RCC 7860 (cell line): Measurements from ENCODE around the gene MAGEA6.
"Not testable (repeated sequence)": the region's sequence is repeated elsewhere in the genome, so short reads cannot be mapped to it uniquely, and the experiment has no call there.

ENCODE experiments used
- DNase-seq: peaks from one replicate; pipeline ENCODE4 v3.0.0-alpha.2; 2015; ENCODE audit warnings: low spot score
- FAIRE-seq: peaks from 2 replicates; lab custom pipeline; 2012; peaks lifted over from hg19 to GRCh38; lab: Jason Lieb, UNC

The MAGEA6 gene, protein sequence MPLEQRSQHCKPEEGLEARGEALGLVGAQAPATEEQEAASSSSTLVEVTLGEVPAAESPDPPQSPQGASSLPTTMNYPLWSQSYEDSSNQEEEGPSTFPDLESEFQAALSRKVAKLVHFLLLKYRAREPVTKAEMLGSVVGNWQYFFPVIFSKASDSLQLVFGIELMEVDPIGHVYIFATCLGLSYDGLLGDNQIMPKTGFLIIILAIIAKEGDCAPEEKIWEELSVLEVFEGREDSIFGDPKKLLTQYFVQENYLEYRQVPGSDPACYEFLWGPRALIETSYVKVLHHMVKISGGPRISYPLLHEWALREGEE

DNA sequence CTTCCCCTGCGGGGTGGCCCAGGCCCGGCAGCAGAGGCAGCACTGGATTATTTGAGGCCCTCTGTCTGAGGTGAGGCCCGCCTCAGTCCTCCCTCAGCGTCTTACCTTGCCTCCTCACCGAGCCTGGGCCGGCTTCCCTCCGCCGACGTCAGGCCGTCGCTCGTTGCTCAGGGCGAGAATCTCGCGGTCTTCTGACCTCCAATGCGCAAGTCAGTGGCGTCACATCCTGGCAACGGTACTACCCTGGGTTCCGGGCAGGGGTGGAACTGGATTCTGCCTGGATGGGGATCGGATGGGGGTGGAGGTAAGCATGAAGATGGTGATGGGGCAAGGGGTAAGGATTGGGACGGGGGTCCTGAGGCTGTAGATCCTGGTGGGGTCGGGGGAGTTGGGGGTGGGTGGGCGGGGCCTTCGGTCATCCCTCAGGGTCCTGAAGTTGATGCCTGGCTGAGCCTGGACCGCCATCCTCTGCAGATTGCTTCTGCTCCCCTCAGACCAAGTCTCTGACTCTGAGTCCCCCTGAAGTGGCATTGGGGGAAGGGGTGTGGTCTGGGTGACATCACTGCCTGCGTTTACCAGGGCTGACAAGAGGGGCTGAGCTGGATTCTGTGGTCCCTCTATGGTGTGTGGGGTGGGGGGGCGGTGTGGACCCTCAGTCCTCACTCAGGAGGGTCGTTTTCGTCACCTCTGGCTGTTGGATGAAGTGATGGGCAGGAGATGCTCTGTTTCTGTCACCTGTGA, at the start of gene MAGEA6:
TSS of gene MAGEA6 (minus strand) at position 141 of the 741 bp plus-strand sequence. CDS start 2,039 bp downstream, outside the sequence.
- FAIRE-seq, DNase-seq: not testable (repeated sequence)

DNA sequence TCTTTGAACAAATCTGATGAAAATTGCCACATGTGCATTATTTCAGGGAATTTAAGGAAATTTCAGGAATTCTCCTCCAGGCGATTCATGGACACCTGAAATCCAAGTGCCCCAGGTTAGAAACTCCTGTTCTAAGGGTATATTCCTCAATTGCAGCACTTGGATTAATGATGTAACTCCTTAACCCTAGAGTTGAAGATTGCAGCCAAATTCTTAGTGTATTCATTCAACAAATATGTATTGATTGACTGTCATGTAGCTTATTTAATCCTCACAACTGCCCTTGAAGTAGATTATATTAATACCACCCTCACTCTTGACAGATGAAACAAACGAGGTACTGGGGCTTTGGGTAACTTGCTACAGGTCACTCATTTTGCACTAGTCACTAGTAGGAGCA, 49.8 kb upstream of the MAGEA6 start:
- DNase-seq = no peak
- FAIRE-seq = no peak

DNA sequence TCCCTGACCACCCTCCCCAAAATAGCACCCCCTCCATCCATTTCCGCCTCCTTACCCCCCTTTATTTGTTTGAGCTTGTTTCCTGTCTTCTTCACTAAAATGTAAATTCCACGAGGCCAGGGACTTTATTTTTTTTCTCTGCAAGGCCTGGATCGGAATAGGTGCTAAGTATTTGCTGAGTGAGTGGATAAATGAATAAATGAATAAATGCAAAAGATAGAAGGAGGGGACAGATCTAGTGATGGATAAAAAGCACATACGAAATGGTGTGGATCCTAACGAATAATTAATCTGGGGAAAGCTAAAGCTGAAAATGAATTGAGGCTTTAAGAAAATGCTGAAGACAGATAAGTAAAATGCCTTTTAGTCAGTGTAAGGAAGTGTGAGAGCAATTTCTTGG, 48.9 kb upstream of the MAGEA6 start:
- no peak for FAIRE-seq
- no peak for DNase-seq

DNA sequence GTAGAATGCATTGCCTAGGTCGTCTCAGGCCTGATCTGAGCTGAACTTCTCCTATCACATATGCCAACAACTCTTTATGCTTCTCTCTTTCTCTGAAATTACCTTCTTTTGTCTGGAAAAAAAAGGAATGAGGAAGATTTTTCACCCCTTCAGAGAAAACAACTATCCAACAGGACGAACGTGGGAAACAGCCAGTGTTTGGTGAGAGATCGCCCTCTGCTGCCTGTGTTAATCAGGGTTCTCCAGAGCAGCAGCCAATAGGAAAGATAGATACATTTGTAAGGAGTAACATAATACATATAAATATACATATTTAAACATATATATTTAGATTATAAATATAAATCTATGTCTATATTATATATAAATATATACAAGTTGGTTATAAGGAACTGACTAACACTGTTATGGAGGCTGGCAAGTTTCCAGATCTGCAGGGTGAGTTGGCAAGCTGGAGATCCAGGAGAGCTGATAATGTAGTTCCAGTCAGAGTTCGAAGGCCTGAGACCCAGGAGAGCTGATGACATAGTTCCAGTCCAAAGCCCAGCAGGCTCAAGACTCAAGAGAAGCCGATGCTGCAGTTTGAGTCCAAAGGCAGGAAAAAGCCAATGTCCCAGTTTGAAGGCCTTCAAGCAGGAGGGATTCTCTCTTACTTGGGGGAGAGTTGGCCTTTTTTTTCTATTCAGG, 47.7 kb upstream of the MAGEA6 start:
- FAIRE-seq = peak; percentile 77
- peak; percentile 29 for DNase-seq

DNA sequence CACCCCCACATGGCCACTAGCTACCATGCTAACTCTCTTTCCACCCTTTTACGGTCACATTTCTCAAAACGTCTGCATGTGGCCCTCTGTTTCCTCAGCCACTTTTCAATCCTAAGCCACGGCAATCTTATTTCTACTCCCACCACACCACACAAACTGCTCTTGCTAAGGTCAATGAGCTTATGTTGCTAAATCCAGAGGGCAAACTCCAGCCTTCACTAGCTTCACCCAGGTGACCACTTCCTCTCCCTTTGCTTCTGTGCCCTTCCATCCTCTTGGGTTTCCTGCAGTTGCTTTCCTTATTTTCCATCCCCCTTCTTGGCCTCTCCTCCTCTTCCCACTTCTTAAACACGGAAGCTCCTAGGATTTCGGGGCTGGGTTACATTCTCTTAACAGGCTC, 44.6 kb upstream of the MAGEA6 start:
- FAIRE-seq = no peak
- DNase-seq = no peak

DNA sequence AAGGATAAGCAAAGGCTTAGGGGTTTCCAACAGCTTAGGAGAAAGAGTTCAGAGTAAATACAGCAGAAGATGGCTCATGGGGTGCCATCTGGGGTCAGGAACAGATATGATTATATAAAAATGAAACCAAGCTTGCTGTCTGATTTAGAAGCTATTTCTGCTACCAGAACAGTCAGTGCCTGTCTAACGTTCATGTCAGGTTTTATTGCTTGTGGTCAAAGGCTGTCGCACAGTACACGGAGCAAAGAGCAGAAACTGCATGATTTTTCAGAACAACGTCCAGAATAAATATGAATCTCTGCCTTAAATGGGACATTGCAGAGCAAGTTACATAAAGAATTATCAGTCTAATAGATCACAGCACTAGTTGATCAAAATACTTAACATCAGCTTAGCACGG, 43.7 kb upstream of the MAGEA6 start:
- FAIRE-seq = no peak
- DNase-seq = no peak

DNA sequence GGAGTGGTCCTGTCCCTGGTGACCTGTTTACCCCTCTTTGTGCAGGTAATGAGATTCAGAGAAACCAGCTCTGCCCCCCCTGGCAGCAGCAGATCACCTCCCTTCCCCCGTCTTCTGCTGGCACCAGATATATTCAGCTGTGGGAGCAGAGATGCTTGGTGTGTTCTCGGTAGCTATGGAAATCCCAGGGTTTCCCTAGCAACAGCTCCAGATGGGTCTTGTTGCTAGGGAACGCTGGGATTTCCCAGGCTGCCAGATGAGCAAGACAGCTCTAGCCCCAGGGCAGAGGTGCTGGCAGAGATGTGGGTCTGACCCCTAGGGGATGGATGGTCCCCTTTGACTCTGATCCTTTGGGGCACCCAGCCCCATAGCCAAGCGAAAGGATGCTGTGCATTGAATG, 40.9 kb upstream of the MAGEA6 start:
- FAIRE-seq (no peak), DNase-seq (no peak)

DNA sequence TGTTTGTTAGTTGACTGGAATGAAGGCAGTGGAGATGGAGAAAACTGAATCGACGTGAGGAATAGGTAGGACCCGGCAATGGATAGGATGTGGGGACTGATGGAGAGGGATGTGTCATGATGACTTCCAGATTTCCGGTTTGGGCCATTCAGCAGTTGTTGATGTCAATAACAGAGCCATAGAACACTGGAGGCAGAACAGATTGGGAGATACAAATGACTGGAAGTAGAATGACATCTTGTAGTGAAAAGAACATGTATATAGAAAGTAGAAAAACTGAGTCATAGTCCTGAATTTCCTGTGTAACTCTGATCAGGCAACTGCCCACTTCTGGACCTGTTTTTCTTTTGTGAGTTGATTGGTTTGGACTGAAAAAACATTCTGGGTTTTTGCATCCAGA, 36.5 kb upstream of the MAGEA6 start:
- DNase-seq (no peak), FAIRE-seq (no peak)

DNA sequence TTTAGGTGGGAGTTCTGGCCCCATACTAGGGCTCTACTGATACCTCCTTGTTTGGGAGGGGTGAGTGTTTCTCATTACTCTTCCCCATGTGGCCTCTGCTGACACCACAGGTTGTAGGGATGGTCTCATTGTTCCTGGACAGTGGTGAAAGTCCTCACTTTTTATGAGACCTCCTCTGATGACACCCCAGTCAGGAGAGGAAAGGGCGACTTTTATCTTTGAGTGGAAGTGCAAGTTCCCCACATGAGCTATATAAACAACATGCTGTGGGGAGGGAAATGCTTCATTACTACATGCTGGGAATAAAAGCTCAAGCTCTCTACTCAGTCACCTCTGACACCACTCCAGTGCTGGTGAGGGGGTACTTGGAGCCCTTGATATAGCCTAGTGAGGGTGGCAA, 29.5 kb upstream of the MAGEA6 start:
- DNase-seq (no peak), FAIRE-seq (no peak)

DNA sequence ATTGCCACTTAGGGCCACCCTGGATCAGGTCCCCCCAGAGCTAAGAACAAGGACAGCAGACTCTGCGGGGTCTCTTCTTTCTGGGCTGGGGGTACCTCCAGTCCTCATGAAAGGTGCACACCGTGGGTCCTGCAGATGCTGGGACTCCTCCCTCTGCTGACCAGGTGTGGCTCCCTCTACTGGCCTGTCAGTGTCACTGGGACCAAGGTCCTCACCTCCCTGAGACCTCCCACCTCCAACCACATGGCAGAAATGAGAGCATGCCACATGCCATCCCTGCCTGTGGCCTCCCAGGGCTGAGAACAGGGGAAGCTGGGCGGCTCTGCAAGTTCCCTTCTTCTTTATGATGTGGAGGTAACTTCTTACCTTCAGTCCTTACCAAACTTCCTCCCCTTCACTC, 17.6 kb upstream of the MAGEA6 start:
- not testable (repeated sequence) for FAIRE-seq

DNA sequence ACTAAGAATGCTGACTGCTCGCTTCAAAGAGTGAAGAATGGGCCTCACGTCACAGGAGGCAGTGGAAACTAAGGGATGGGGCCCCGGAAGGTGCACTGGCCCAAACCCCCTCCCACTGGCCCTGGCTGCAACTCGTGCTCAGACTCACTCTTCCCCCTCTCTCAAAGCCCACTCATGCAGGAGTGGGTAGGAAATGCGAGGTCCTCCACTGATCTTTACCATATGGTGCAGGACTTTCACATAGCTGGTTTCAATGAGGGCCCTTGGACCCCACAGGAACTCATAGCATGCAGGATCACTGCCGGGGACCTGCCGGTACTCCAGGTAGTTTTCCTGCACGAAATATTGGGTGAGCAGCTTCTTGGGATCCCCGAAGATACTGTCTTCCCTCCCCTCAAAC, 2.9 kb downstream of the MAGEA6 start:
- not testable (repeated sequence) for FAIRE-seq, DNase-seq

More for the DNA sequence above, 17.6 kb upstream of the MAGEA6 start:
- not testable (repeated sequence) for DNase-seq

DNA sequence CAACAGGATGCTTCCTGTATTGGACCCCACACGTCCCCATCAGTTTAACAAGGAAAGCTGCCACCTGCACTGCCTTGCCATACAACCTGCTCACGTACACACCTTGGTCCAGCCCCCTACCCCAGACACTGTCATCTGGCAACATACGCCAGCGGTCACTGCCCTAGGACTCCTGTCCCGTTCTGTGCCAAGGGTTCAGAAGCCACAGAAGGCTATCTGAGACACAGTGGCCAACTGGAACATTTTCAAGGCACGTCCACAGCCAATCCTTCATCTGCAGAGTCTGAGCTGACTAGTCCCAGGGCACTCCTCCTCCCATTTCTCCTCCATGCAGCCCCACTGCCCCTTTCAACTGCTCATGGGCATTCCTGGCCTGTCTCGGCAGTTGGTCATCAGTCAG, 7.9 kb downstream of the MAGEA6 start:
- not testable (repeated sequence) for DNase-seq, FAIRE-seq

DNA sequence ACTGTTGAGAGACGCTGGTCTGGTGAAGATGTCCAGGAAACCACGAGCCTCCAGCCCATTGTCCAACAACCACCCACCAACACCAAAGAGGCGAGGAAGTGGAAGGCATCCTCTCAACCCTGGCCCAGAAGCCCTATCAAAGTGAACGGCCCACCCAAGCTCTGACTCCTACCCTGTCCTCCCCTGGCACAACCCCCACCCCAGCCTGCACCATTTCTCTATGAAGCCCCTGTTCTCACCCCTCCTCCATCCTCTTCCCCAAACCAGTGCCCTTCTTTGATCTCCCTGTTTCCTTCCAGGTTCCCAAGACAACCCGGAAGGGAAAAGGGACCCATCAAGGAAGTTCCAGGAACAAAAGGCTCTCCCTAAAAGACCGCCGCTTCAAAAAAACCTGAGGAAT, 9.9 kb downstream of the MAGEA6 start:
- not testable (repeated sequence) for FAIRE-seq, DNase-seq

DNA sequence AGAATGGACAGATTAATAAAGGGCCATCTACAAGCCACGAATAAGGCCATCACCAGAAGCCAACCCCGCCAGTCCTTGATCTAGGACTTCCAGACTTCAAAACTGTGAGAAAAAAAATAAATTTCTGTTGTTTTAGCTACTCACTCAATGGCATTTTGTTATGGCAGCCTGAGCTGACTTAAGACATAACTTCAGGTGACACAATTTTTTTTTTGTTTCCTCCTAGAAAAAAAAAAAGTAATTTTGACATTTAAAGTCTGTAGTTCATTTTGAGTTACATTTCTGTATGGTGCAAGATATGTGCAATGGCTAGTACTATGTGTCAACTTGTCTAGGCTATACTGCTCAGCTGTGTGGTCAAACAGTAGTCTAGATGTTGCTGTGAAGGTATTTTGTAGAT, 10.6 kb downstream of the MAGEA6 start, which contains the start of gene CSAG3:
TSS of gene CSAG3 (plus strand) at position 301 of the 400 bp plus-strand sequence.
- DNase-seq, FAIRE-seq: not testable (repeated sequence)

DNA sequence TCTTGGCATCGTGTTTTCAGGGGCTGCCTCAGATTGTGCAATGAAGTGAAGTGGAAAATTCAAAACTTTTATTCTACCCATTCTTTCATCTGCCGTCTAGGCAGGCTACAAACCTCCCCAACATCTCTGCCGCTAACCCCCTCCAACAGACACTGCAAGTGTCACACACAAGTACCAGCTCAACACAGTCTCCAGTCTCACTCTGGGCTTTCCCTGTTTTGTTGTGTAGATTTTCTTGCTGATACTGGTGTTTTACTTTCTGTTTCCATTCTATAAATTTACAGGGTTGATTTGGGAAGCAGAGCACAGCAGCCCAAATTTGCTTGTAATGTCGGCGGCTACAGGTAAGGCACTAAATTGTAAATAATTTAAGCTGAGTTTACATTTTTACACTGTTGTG, 14.6 kb downstream of the MAGEA6 start:
- FAIRE-seq, DNase-seq: not testable (repeated sequence)

DNA sequence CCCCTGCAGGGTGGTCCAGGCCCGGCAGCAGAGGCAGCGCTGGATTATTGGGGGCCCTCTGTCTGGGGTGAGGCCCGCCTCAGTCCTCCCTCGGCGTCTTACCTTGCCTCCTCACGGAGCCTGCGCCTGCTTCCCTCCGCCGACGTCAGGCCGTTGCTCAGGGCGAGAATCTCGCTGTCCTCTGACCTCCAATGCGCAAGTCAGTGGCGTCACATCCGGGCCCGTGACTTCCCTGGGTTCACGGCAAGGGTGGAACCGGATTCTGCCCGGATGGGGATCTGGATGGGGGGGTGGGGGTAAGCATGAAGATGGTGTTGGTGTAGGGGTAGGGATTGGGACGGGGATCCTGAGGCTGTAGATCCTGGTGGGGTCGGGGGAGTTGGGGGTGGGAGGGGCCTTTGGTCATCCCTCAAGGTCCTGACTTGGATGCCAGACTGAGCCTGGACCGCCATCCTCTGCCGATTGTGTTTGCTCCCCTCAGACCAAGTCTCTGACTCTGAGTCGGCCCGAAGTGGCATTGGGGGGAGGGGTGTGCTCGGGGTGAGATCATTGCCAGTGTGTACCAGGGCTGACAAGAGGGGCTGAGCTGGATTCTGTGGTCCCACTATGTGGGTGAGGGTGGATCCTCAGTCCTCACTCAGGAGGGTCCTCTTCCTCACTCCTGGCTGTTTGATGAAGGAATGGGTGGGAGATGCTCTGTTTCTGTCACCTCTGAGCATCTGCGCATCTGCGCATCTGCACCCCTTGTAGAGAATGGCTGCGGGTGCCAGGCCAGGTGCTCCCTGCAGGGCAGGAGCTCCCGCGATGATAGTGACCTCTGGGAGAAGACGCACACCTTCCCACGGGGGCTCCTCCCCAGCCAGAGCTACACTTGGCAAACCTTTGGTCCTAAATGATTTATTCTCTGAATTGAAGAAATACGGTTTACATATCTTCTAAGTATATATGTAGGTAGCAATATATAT, 15.5 kb downstream of the MAGEA6 start, which contains the start of gene MAGEA2:
TSS of gene MAGEA2 (minus strand) at position 157 of the 965 bp plus-strand sequence. CDS start 2,479 bp downstream, outside the sequence.
- not testable (repeated sequence) for FAIRE-seq, DNase-seq

DNA sequence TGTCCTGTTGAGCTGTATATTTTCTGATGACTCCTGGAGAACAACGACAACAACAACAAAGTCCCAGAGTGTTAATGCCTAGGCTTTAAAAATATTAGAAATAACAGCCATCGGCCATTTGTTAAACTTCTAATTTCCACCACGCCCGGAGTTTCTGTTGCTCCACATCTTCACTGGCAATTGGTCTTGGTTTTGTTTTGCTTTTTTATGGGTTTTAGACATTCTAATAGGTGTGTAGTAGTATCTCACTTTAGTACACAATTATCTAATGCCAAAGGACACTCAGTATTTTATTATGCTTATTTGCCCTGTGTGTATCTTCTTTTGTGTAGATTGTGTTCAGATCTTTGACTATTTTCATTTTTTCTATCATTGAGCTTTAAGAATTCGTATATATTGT, 30.9 kb downstream of the MAGEA6 start:
- no peak for FAIRE-seq
- DNase-seq = no peak

DNA sequence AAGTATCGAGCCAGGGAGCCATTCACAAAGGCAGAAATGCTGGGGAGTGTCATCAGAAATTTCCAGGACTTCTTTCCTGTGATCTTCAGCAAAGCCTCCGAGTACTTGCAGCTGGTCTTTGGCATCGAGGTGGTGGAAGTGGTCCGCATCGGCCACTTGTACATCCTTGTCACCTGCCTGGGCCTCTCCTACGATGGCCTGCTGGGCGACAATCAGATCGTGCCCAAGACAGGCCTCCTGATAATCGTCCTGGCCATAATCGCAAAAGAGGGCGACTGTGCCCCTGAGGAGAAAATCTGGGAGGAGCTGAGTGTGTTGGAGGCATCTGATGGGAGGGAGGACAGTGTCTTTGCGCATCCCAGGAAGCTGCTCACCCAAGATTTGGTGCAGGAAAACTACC, 33.0 kb downstream of the MAGEA6 start:
- not testable (repeated sequence) for DNase-seq, FAIRE-seq

DNA sequence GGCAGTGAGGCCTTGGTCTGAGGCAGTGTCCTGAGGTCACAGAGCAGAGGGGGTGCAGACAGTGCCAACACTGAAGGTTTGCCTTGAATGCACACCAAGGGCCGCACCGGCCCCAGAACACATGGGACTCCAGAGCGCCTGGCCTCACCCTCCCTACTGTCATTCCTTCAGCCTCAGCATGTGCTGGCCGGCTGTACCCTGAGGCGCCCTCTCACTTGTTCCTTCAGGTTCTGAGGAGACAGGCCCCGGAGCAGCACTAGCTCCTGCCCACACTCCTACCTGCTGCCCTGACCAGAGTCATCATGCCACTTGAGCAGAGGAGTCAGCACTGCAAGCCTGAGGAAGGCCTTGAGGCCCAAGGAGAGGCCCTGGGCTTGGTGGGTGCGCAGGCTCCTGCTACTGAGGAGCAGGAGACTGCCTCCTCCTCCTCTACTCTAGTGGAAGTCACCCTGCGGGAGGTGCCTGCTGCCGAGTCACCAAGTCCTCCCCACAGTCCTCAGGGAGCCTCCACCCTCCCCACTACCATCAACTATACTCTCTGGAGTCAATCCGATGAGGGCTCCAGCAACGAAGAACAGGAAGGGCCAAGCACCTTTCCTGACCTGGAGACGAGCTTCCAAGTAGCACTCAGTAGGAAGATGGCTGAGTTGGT, 33.5 kb downstream of the MAGEA6 start:
- no peak for DNase-seq
- FAIRE-seq = no peak

DNA sequence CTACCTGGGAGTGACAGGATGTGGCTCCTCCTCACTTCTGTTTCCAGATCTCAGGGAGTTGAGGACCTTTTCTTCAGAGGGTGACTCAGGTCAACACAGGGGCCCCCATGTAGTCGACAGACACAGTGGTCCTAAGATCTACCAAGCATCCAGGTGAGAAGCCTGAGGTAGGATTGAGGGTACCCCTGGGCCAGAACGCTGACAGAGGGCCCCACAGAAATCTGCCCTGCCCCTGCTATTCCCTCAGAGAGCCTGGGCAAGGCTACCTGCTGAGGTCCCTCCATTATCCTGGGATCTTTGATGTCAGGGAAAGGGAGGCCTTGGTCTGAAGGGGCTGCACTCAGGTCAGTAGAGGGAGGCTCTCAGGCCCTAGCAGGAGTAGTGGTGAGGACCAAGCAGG, 34.4 kb downstream of the MAGEA6 start:
- FAIRE-seq (no peak), DNase-seq (no peak)
